IPS-18a (cell line): ENCODE results near the gene ARL2BP.

Source experiments
- H3K27ac ChIP-seq: one replicate; pipeline ENCODE4 v1.5.1; 2013; ENCODE audit warnings: low read length
- H3K27me3 ChIP-seq: one replicate; pipeline ENCODE4 v1.6.1; 2013; ENCODE audit warnings: mild to moderate bottlenecking, low read length; ENCODE audit not compliant: control insufficient read depth, insufficient read depth
- H3K36me3 ChIP-seq: one replicate; pipeline ENCODE4 v1.6.1; 2013; ENCODE audit warnings: low read depth, low read length; ENCODE audit not compliant: control insufficient read depth
- H3K4me1 ChIP-seq: one replicate; pipeline ENCODE4 v1.6.1; 2013; ENCODE audit warnings: low read depth, low read length; ENCODE audit not compliant: control insufficient read depth
- H3K4me3 ChIP-seq: one replicate; pipeline ENCODE4 v1.5.1; 2013; ENCODE audit warnings: low read length
- H3K9ac ChIP-seq: one replicate; pipeline ENCODE4 v1.6.1; 2013; ENCODE audit warnings: mild to moderate bottlenecking, low read length, moderate library complexity
- H3K9me3 ChIP-seq: one replicate; pipeline ENCODE4 v1.6.1; 2013; ENCODE audit warnings: low read depth, low read length; ENCODE audit not compliant: control insufficient read depth

ARL2BP gene

GRCh38 chr16:57238682-57239081 lies 6.4 kb upstream of the ARL2BP start:
- Histone ChIP-seq H3K9me3 (no peaks in the 10 kb centered on the region), H3K9ac (no peak overlapping the region), H3K4me1 (no peaks in the 10 kb centered on the region), H3K36me3 (peaks cover 45% of the 10 kb centered on the region), H3K4me3 (no peak overlapping the region), H3K27me3 (no peaks in the 10 kb centered on the region), H3K27ac (no peak overlapping the region)

- Histone ChIP-seq H3K36me3 (peaks cover 41% of the 10 kb centered on the region), H3K4me3 (no peak overlapping the region), H3K27ac (no peak overlapping the region), H3K9ac (no peak overlapping the region), H3K27me3 (no peaks in the 10 kb centered on the region), H3K4me1 (no peaks in the 10 kb centered on the region), H3K9me3 (no peaks in the 10 kb centered on the region)
Observed at GRCh38 chr16:57239107-57239506, 6.0 kb upstream of the ARL2BP start.

GRCh38 chr16:57240851-57241250 lies 4.2 kb upstream of the ARL2BP start:
- Histone ChIP-seq H3K4me3 (no peak overlapping the region), H3K36me3 (peaks cover 24% of the 10 kb centered on the region), H3K9ac (no peak overlapping the region), H3K4me1 (peaks cover 3% of the 10 kb centered on the region), H3K27me3 (no peaks in the 10 kb centered on the region), H3K27ac (no peak overlapping the region), H3K9me3 (no peaks in the 10 kb centered on the region)

GRCh38 chr16:57242650-57243049 lies 2.4 kb upstream of the ARL2BP start:
- Histone ChIP-seq H3K27ac (no peak overlapping the region), H3K36me3 (peaks cover 17% of the 10 kb centered on the region), H3K4me1 (peaks cover 3% of the 10 kb centered on the region), H3K27me3 (no peaks in the 10 kb centered on the region), H3K9ac (no peak overlapping the region), H3K4me3 (no peak overlapping the region), H3K9me3 (no peaks in the 10 kb centered on the region)

- H3K27ac ChIP-seq, result peak overlapping the region; percentile 19
Observed at GRCh38 chr16:57244463-57244766, 644 bp upstream of the ARL2BP start.

GRCh38 chr16:57245472-57246113 lies 534 bp downstream of the ARL2BP start:
- H3K9me3 ChIP-seq, result no peaks in the 10 kb centered on the region
- H3K4me3 ChIP-seq, result peak overlapping the region; percentile 68
- peaks cover 3% of the 10 kb centered on the region for H3K4me1 ChIP-seq
- H3K36me3 ChIP-seq, result peaks cover 3% of the 10 kb centered on the region
- H3K27ac ChIP-seq, result no peak overlapping the region
- peak overlapping the region; percentile 70 for H3K9ac ChIP-seq
- H3K27me3 ChIP-seq, result no peaks in the 10 kb centered on the region

More at GRCh38 chr16:57244463-57244766, 644 bp upstream of the ARL2BP start:
- Histone ChIP-seq H3K9me3 (no peaks in the 10 kb centered on the region), H3K27me3 (no peaks in the 10 kb centered on the region), H3K4me1 (peaks cover 3% of the 10 kb centered on the region), H3K9ac (peak overlapping the region; percentile 51), H3K4me3 (peak overlapping the region; percentile 68), H3K36me3 (peaks cover 2% of the 10 kb centered on the region)

- no peak overlapping the region for H3K9ac ChIP-seq
- peaks cover 9% of the 10 kb centered on the region for H3K36me3 ChIP-seq
- no peaks in the 10 kb centered on the region for H3K9me3 ChIP-seq
- H3K4me3 ChIP-seq, result no peak overlapping the region
- no peaks in the 10 kb centered on the region for H3K27me3 ChIP-seq
- no peak overlapping the region for H3K27ac ChIP-seq
- H3K4me1 ChIP-seq, result no peaks in the 10 kb centered on the region
Observed at GRCh38 chr16:57251352-57251751, 6.3 kb downstream of the ARL2BP start.

GRCh38 chr16:57252148-57252721 lies 7.2 kb downstream of the ARL2BP start:
- Histone ChIP-seq H3K27ac (no peak overlapping the region), H3K9me3 (no peaks in the 10 kb centered on the region), H3K4me1 (no peaks in the 10 kb centered on the region), H3K4me3 (no peak overlapping the region), H3K36me3 (peaks cover 9% of the 10 kb centered on the region), H3K27me3 (no peaks in the 10 kb centered on the region), H3K9ac (no peak overlapping the region)

GRCh38 chr16:57253466-57253865 lies 8.4 kb downstream of the ARL2BP start:
- Histone ChIP-seq H3K36me3 (peaks cover 9% of the 10 kb centered on the region), H3K4me3 (no peak overlapping the region), H3K9ac (no peak overlapping the region), H3K9me3 (no peaks in the 10 kb centered on the region), H3K27me3 (no peaks in the 10 kb centered on the region), H3K27ac (no peak overlapping the region), H3K4me1 (no peaks in the 10 kb centered on the region)

- H3K9me3 ChIP-seq, result no peaks in the 10 kb centered on the region
- peaks cover 6% of the 10 kb centered on the region for H3K4me1 ChIP-seq
- no peak overlapping the region for H3K27ac ChIP-seq
- no peaks in the 10 kb centered on the region for H3K27me3 ChIP-seq
- H3K4me3 ChIP-seq, result no peak overlapping the region
- peaks cover 6% of the 10 kb centered on the region for H3K36me3 ChIP-seq
- H3K9ac ChIP-seq, result no peak overlapping the region
Observed at GRCh38 chr16:57255686-57256415, 10.8 kb downstream of the ARL2BP start.

GRCh38 chr16:57256601-57257395 lies 11.7 kb downstream of the ARL2BP start:
- peaks cover 6% of the 10 kb centered on the region for H3K36me3 ChIP-seq
- peaks cover 6% of the 10 kb centered on the region for H3K4me1 ChIP-seq
- no peaks in the 10 kb centered on the region for H3K9me3 ChIP-seq
- no peaks in the 10 kb centered on the region for H3K27me3 ChIP-seq
- no peak overlapping the region for H3K9ac ChIP-seq
- no peak overlapping the region for H3K4me3 ChIP-seq
- no peak overlapping the region for H3K27ac ChIP-seq
